H1 (cell line): Measurements from ENCODE around the gene ZFAND3. TPM values are rescaled to one million over a fixed set of nuclear protein-coding genes. Genes with fewer than 3 reads are reported as not detected.

Source experiments
- CTCF ChIA-PET: fragments of 300-600 bp; sonication (Branson Sonifier 250); formaldehyde crosslinking; loops from one replicate; lab custom pipeline; 2021; ENCODE audit not compliant: partially characterized antibody; lab: Charles Lee
- POLR2A ChIA-PET: fragments of 300-600 bp; sonication (Branson Sonifier 250); formaldehyde crosslinking; loops from one replicate; lab custom pipeline; 2021; ENCODE audit warnings: inconsistent platforms; ENCODE audit not compliant: partially characterized antibody; lab: Charles Lee
- DNase-seq, 2 experiments: peaks; one replicate each; pipeline versions ENCODE4 v3.0.0 to v3.0.0-alpha.2; 2010 to 2022; ENCODE audit warnings: low spot score in 2 of 2, low read depth in 1 of 2, mixed read lengths in 1 of 2
- FAIRE-seq: peaks from 2 replicates; lab custom pipeline; 2011; peaks lifted over from hg19 to GRCh38; lab: Jason Lieb, UNC
- H2AFZ ChIP-seq: 2 replicates; pipeline ENCODE4 v1.8.1; 2012; ENCODE audit warnings: low read length, inconsistent platforms
- H2AK5ac ChIP-seq: 2 replicates; pipeline ENCODE4 v1.6.1; 2013; ENCODE audit warnings: low read depth, low read length
- H2BK120ac ChIP-seq: replicated peaks from 2 replicates; pipeline ENCODE3; 2013; ENCODE audit warnings: low read depth, low read length, inconsistent platforms
- H2BK12ac ChIP-seq: 2 replicates; pipeline ENCODE4 v1.6.1; 2013; ENCODE audit warnings: low read depth, low read length
- H2BK15ac ChIP-seq: 2 replicates; pipeline ENCODE4 v1.6.1; 2013; ENCODE audit warnings: low read length
- H2BK20ac ChIP-seq: 2 replicates; pipeline ENCODE4 v1.6.1; 2013; ENCODE audit warnings: low read length
- H2BK5ac ChIP-seq: 2 replicates; pipeline ENCODE4 v1.6.1; 2013; ENCODE audit warnings: low read depth, low read length
- H3K14ac ChIP-seq: 2 replicates; pipeline ENCODE4 v1.6.1; 2013; ENCODE audit warnings: inconsistent platforms; ENCODE audit not compliant: insufficient read length
- H3K18ac ChIP-seq: 2 replicates; pipeline ENCODE4 v1.6.1; 2013; ENCODE audit warnings: low read length; ENCODE audit errors: extremely low read depth
- H3K23ac ChIP-seq: 2 replicates; pipeline ENCODE4 v1.6.1; 2013; ENCODE audit warnings: inconsistent platforms; ENCODE audit not compliant: insufficient read length
- H3K23me2 ChIP-seq: 2 replicates; pipeline ENCODE4 v1.6.1; 2013; ENCODE audit warnings: low read depth, low read length
- H3K27ac ChIP-seq: 2 replicates; pipeline ENCODE4 v1.6.1; 2011; ENCODE audit warnings: low read depth, low read length, inconsistent platforms
- H3K27me3 ChIP-seq, 4 experiments: replicated peaks in 1 of 4; 1 replicate in 1 of 4; 2 replicates in 3 of 4; pipeline versions ENCODE4 v1.6.1 to v1.8.1; 2011 to 2013; ENCODE audit warnings: low read length in 3 of 4, mild to moderate bottlenecking in 3 of 4, inconsistent platforms in 2 of 4, mixed read lengths in 2 of 4, moderate library complexity in 1 of 4; ENCODE audit not compliant: control insufficient read depth in 3 of 4, insufficient read depth in 3 of 4; ENCODE audit errors: extremely low read depth in 1 of 4
- H3K36me3 ChIP-seq, 4 experiments: 2 replicates each; pipeline versions ENCODE4 v1.6.1 to v1.8.1; 2011 to 2013; ENCODE audit warnings: mild to moderate bottlenecking in 4 of 4, low read length in 3 of 4, moderate library complexity in 2 of 4, control low read depth in 1 of 4, inconsistent platforms in 1 of 4; ENCODE audit not compliant: insufficient read depth in 4 of 4, control insufficient read depth in 2 of 4
- H3K4ac ChIP-seq: replicated peaks from 2 replicates; pipeline ENCODE3; 2013; ENCODE audit warnings: low read length, low read depth, mixed read lengths, inconsistent platforms; ENCODE audit not compliant: insufficient read length
- H3K4me1 ChIP-seq, 4 experiments: replicated peaks in 1 of 4; 1 replicate in 1 of 4; 2 replicates in 3 of 4; pipeline versions ENCODE4 v1.6.1 to v1.8.1; 2011 to 2013; ENCODE audit warnings: low read length in 3 of 4, inconsistent platforms in 2 of 4, mixed read lengths in 1 of 4; ENCODE audit not compliant: insufficient read depth in 4 of 4, control insufficient read depth in 3 of 4
- H3K4me2 ChIP-seq, 2 experiments: 2 replicates each; pipeline versions ENCODE4 v1.6.1 to v1.8.1; 2011 to 2013; ENCODE audit warnings: low read depth in 2 of 2, low read length in 2 of 2, control low read depth in 1 of 2, inconsistent platforms in 1 of 2, mild to moderate bottlenecking in 1 of 2; ENCODE audit not compliant: insufficient read depth in 1 of 2
- H3K4me3 ChIP-seq, 4 experiments: fragments of 200-600, 300-600 bp in 1 of 4; sonication (generic), shearing (Covaris generic), sonication (Bioruptor Twin) in 1 of 4; 2 replicates each; pipeline versions ENCODE4 v1.5.1 to v1.8.1; 2011 to 2016; ENCODE audit warnings: low read length in 4 of 4, low read depth in 3 of 4, control low read depth in 2 of 4, inconsistent platforms in 2 of 4, mild to moderate bottlenecking in 2 of 4, mixed read lengths in 1 of 4, moderate library complexity in 1 of 4; ENCODE audit not compliant: insufficient read depth in 2 of 4; ENCODE audit errors: extremely low read depth in 1 of 4
- H3K56ac ChIP-seq: replicated peaks from 2 replicates; pipeline ENCODE3; 2013; ENCODE audit warnings: low read depth, mild to moderate bottlenecking, mixed read lengths, low read length, inconsistent platforms; ENCODE audit not compliant: insufficient read length
- H3K79me1 ChIP-seq: 2 replicates; pipeline ENCODE4 v1.6.1; 2013; ENCODE audit warnings: low read depth, low read length, control low read depth
- H3K79me2 ChIP-seq, 2 experiments: 2 replicates each; pipeline versions ENCODE4 v1.6.1 to v1.8.1; 2012 to 2013; ENCODE audit warnings: low read length in 2 of 2, mild to moderate bottlenecking in 2 of 2, inconsistent platforms in 1 of 2; ENCODE audit not compliant: insufficient read depth in 2 of 2, control insufficient read depth in 1 of 2
- H3K9ac ChIP-seq, 4 experiments: replicated peaks in 1 of 4; 1 replicate in 1 of 4; 2 replicates in 3 of 4; pipeline versions ENCODE4 v1.6.1 to v1.8.1; 2011 to 2013; ENCODE audit warnings: low read depth in 3 of 4, low read length in 3 of 4, control low read depth in 2 of 4, mild to moderate bottlenecking in 2 of 4, moderate library complexity in 2 of 4, inconsistent platforms in 1 of 4; ENCODE audit errors: extremely low read depth in 1 of 4
- H3K9me3 ChIP-seq, 2 experiments: 2 replicates each; pipeline versions ENCODE4 v1.6.1 to v1.8.1; 2012 to 2013; ENCODE audit warnings: mild to moderate bottlenecking in 2 of 2, moderate library complexity in 2 of 2, control low read depth in 1 of 2, inconsistent platforms in 1 of 2, low read depth in 1 of 2, low read length in 1 of 2, mixed read lengths in 1 of 2; ENCODE audit not compliant: insufficient read depth in 2 of 2
- H4K20me1 ChIP-seq, 2 experiments: replicated peaks in 1 of 2; 2 replicates each; pipeline versions ENCODE3 to v1.8.1; 2011 to 2013; ENCODE audit warnings: inconsistent platforms in 2 of 2, low read length in 2 of 2, mild to moderate bottlenecking in 1 of 2; ENCODE audit not compliant: insufficient read depth in 2 of 2, control insufficient read depth in 1 of 2
- H4K5ac ChIP-seq: 2 replicates; pipeline ENCODE4 v1.6.1; 2013; ENCODE audit warnings: low read length, low read depth, mixed read lengths, inconsistent platforms; ENCODE audit not compliant: insufficient read length
- H4K8ac ChIP-seq: 2 replicates; pipeline ENCODE4 v1.8.0; 2013; ENCODE audit warnings: mild to moderate bottlenecking, moderate library complexity, low read length, inconsistent platforms; ENCODE audit not compliant: insufficient read depth; ENCODE audit errors: extremely low read depth
- H4K91ac ChIP-seq: replicated peaks from 2 replicates; pipeline ENCODE3; 2013; ENCODE audit warnings: low read length, mixed read lengths, inconsistent platforms; ENCODE audit not compliant: insufficient read length
- BACH1 ChIP-seq: IDR thresholded peaks from 2 replicates; pipeline ENCODE4 v1.6.1; 2012; ENCODE audit warnings: low read length, improper control_type of control experiment
- EGR1 ChIP-seq: IDR thresholded peaks from 2 replicates; pipeline ENCODE4 v1.6.1; 2011; ENCODE audit warnings: low read depth, low read length, borderline replicate concordance
- EP300 ChIP-seq, 2 experiments: IDR thresholded peaks; 1 replicate in 1 of 2; 2 replicates in 1 of 2; pipeline ENCODE4 v1.6.1; 2011 to 2012; ENCODE audit warnings: low read depth in 2 of 2, low read length in 2 of 2, mild to moderate bottlenecking in 2 of 2, borderline replicate concordance in 1 of 2, inconsistent platforms in 1 of 2, moderate library complexity in 1 of 2
- KDM1A ChIP-seq: fragments of 200-600, 300-600 bp; sonication (generic); IDR thresholded peaks from 2 replicates; pipeline ENCODE4 v1.7.1; 2016; ENCODE audit warnings: mild to moderate bottlenecking, low read length, borderline replicate concordance
- KDM4A ChIP-seq: IDR thresholded peaks from one replicate; pipeline ENCODE4 v1.7.1; 2012; ENCODE audit warnings: low read depth, mild to moderate bottlenecking, moderate library complexity, low read length, inconsistent platforms; ENCODE audit not compliant: severe bottlenecking
- MAFK ChIP-seq: IDR thresholded peaks from 2 replicates; pipeline ENCODE4 v1.6.1; 2012; ENCODE audit warnings: low read depth, mild to moderate bottlenecking, improper control_type of control experiment, low read length
- POLR2A ChIP-seq, 2 experiments: IDR thresholded peaks; 1 replicate in 1 of 2; 2 replicates in 1 of 2; pipeline ENCODE4 v1.6.1; 2011; ENCODE audit warnings: low read depth in 2 of 2, low read length in 2 of 2, mild to moderate bottlenecking in 2 of 2; ENCODE audit errors: control extremely low read depth in 1 of 2
- POU5F1 ChIP-seq: IDR thresholded peaks from 2 replicates; pipeline ENCODE4 v1.6.1; 2011; ENCODE audit warnings: low read depth, mild to moderate bottlenecking, low read length, moderate library complexity
- RBBP5 ChIP-seq: IDR thresholded peaks from 2 replicates; pipeline ENCODE4 v1.7.1; 2012; ENCODE audit warnings: low read depth, mild to moderate bottlenecking, inconsistent platforms, low read length, moderate library complexity, borderline replicate concordance
- SIRT6 ChIP-seq: IDR thresholded peaks from one replicate; pipeline ENCODE4 v1.7.1; 2012; ENCODE audit warnings: low read length, inconsistent platforms
- SP2 ChIP-seq: IDR thresholded peaks from 2 replicates; pipeline ENCODE4 v1.6.1; 2012; ENCODE audit warnings: mild to moderate bottlenecking, low read length, inconsistent platforms
- SRF ChIP-seq: IDR thresholded peaks from 2 replicates; pipeline ENCODE4 v1.6.1; 2011; ENCODE audit warnings: mild to moderate bottlenecking, low read depth, low read length, moderate library complexity
- TBP ChIP-seq: IDR thresholded peaks from 2 replicates; pipeline ENCODE4 v1.6.1; 2011; ENCODE audit warnings: low read depth, low read length, improper control_type of control experiment
- WGBS, 2 experiments: shearing (Covaris generic) in 1 of 2; methylation state at CpG; one replicate each; pipeline versions ENCODE4 v1.1.6 to v1.1.7; 2013 to 2015; ENCODE audit warnings: low lambda C conversion rate in 2 of 2, mixed read lengths in 2 of 2, inconsistent platforms in 1 of 2, low coverage in 1 of 2, missing lambda C conversion rate in 1 of 2; ENCODE audit not compliant: insufficient replicate concordance in 2 of 2, insufficient coverage in 1 of 2, insufficient read length in 1 of 2; ENCODE audit errors: extremely low coverage in 1 of 2, missing lambda C conversion rate in 1 of 2; 5-methylcytosine and 5-hydroxymethylcytosine counted together
- polyA plus RNA-seq, 7 experiments: library from polyadenylated mRNA; depleted of rRNA in 3 of 7; stranded (reverse) in 5 of 7; unstranded in 2 of 7; fragments of >200 nt in 5 of 7; fragments of 200-250 nt in 2 of 7; gene quantifications; 1 replicate in 5 of 7; 2 replicates in 1 of 7; 4 replicates in 1 of 7; pipeline versions ENCODE4 v1.2.1 to v1.2.3, GENCODE V29; 2011 to 2013; ENCODE audit warnings: missing spikeins in 2 of 7, mixed read lengths in 2 of 7
- total RNA-seq: library from RNA; stranded (reverse); fragmentation: NEBNext Ultra II Directional; extraction: Animal tissue kit (Norgen Biotek cat#: 25700); gene quantifications from 2 replicates; pipeline ENCODE4 v1.2.1, GENCODE V29; 2021

ZFAND3 gene
- total and polyA plus RNA-seq, 2 of the 8 experiments (the other 6 are each of a cell fraction or from before 2014, with no cell fraction given), result 13.0 to 51.3 TPM

GRCh38 chr6:38086346-38086745, 266.8 kb downstream of the ZFAND3 start:
- H3K56ac ChIP-seq, result no peak overlapping the region
- H3K14ac ChIP-seq, result no peak overlapping the region
- H3K23me2 ChIP-seq, result no peaks in the 10 kb centered on the region
- TF ChIP-seq TBP (no peak), EP300 (IDR thresholded peaks at IDR 0.05; ENCODE audit: borderline replicate concordance in 1 of 2, low read depth in 2 of 2, low read length in 2 of 2) (no peak), RBBP5 (no peak), BACH1 (no peak), KDM4A (no peak), KDM1A (no peak), EGR1 (no peak), SIRT6 (no peak), POU5F1 (no peak), SRF (no peak), SP2 (no peak), POLR2A (IDR thresholded peaks at IDR 0.05; ENCODE audit: control extremely low read depth in 1 of 2, low read depth in 2 of 2, low read length in 2 of 2) (no peak), MAFK (no peak)
- H2AK5ac ChIP-seq, result no peak overlapping the region
- H2AFZ ChIP-seq, result no peak overlapping the region
- no peak for DNase-seq
- H3K9ac ChIP-seq, result no peak overlapping the region
- peaks cover 0 to 4% (median 0%) of the 10 kb centered on the region in 4 experiments; a peak in 1 of 7 replicates for H3K4me1 ChIP-seq
- 94% methylated on average over 2 of the region's 2 CpGs; no CpG with 5 or more reads in 1 of the 2 experiments for WGBS, 2 experiments
- no peak overlapping the region for H3K4me3 ChIP-seq
- no peak overlapping the region for H2BK20ac ChIP-seq
- no peak overlapping the region for H2BK15ac ChIP-seq
- no peak overlapping the region for H2BK5ac ChIP-seq
- no peak overlapping the region for H3K23ac ChIP-seq
- H3K18ac ChIP-seq, result no peak overlapping the region
- no peaks in the 10 kb centered on the region for H3K79me2 ChIP-seq
- no peak overlapping the region for H3K4ac ChIP-seq
- no peak overlapping the region for H4K91ac ChIP-seq
- no peak overlapping the region for H4K5ac ChIP-seq
- no peaks in the 10 kb centered on the region for H3K36me3 ChIP-seq
- H4K8ac ChIP-seq, result no peak overlapping the region
- H2BK120ac ChIP-seq, result no peak overlapping the region
- ChIA-PET CTCF (interaction anchor here (1.4 to 1.8 kb wide), 2 partner anchors 11 to 338 kb away, joined by 3 to 5 read pairs; no protein-coding TSS in a partner anchor), POLR2A (no interaction called here)
- no peak overlapping the region for H3K4me2 ChIP-seq
- no peak for FAIRE-seq
- H3K79me1 ChIP-seq, result no peaks in the 10 kb centered on the region
- no peak overlapping the region for H3K27ac ChIP-seq
- no peak overlapping the region for H2BK12ac ChIP-seq
- peaks cover 2 to 3% of the 10 kb centered on the region in 2 experiments for H4K20me1 ChIP-seq
- no peaks in the 10 kb centered on the region for H3K9me3 ChIP-seq
- peaks cover 0 to 1% (median 0%) of the 10 kb centered on the region in 4 experiments; a peak in 1 of 7 replicates for H3K27me3 ChIP-seq
